Fibroblast of peridontal ligament (primary cell): ENCODE data around the gene BARX1.
A peak's percentile ranks its signal among the peaks of the same experiment; 100 is the strongest.
"Not testable (repeated sequence)": the region's sequence is repeated elsewhere in the genome, so short reads cannot be mapped to it uniquely, and the experiment has no call there.

Source experiments
- DNase-seq: peaks from one replicate; pipeline ENCODE4 v3.0.0-alpha.2; 2010; ENCODE audit errors: extremely low read depth

The BARX1 gene

DNA sequence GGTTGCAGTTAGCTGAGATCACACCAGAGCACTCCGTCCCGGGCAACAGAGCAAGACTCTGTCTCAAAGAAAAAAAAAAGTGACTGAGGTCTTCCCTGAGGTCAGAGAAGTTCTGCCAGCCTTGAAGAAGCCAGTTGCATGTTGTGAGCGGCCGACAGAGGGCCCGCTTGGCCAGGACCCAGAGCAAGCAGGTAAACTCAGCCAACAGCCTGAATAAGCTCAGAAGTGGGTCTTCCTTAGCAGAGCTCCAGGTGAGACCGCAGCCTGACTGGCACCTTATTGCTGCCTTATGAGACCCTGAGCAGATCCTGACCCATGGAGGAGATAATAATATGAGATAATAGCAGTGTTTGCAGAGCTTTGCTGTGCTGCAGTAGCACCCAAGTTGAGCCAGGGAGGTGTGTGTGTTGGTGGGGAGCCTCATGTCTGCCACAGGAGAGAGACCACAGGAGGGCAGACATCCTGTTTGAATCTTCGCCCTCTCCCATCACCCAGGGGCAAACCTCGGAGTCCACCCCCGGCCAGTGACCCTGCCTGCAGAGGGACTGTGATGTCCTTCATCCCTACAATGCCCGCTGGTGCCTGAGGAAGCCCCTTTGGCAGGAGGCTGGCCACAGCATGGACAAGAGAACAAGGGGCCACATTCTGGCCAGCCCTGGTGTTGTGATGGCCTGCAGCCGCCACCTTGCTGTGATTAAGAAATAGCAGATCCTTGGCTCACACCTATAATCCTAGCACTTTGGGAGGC is 10.8 kb upstream of the BARX1 start:
- DNase-seq = no peak

DNA sequence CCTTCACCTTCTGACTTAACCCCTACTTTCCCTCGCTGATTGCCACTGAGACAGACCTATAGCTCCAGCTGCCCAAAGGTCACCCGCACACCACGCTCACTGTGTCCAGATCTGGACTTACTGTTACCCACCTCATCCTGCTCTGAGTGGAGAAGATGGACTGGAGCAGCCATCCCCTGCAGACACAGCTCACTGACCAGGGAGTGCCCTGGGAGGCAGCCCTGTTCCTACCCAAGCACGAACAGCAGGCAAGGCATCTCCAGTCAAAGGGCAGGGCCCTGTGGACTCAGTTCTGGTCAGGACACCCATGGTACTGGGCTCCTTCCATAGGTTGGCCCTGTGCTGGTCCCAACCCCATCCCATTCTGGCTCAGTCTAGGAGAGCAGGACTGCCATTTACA is 9.5 kb upstream of the BARX1 start:
- no peak for DNase-seq

DNA sequence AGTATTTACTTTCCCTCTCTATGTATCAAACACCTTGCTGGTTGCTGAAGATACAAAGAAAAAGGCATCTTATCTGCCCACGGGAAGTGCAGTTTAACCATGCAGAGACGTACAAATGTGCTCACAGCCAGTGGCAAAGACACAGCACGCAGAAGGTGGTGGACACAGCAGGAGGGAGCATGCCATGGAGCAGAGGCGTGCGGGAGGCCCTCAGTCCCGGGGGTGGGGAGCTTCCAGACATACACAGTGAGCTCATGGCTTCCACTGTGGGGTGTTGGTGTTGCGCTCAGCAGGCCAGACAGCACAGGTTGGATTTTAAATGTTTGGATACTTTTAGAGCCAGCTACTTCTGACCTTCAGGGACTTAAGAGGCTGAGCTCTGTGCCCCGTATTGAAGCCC is 8.8 kb upstream of the BARX1 start:
- DNase-seq = no peak

DNA sequence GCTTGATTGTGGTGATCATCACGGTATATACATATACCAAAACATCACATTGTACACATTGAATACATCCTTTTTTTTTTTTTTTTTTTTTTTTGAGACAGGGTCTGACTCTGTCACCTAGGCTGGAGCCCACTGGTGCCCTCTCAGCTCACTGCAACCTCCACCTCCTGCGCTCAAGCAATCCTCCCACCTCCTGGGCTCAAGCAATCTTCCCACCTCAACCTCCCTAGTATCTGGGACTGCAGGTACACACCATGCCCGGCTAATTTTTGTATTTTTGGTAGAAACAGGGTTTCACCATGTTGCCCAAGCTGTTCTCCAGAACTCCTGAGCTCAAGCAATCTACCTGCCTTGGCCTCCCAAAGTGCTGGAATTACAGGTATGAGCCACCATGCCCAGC is 8.3 kb upstream of the BARX1 start:
- DNase-seq = not testable (repeated sequence)

GRCh38 chr9:93962561-93963440 is 7.6 kb upstream of the BARX1 start:
- peak; percentile 94 for DNase-seq

- peak; percentile 54 for DNase-seq
Observed at GRCh38 chr9:93962017-93962416, 6.9 kb upstream of the BARX1 start.

- DNase-seq = no peak
Observed at GRCh38 chr9:93960971-93961841, 6.1 kb upstream of the BARX1 start.

DNA sequence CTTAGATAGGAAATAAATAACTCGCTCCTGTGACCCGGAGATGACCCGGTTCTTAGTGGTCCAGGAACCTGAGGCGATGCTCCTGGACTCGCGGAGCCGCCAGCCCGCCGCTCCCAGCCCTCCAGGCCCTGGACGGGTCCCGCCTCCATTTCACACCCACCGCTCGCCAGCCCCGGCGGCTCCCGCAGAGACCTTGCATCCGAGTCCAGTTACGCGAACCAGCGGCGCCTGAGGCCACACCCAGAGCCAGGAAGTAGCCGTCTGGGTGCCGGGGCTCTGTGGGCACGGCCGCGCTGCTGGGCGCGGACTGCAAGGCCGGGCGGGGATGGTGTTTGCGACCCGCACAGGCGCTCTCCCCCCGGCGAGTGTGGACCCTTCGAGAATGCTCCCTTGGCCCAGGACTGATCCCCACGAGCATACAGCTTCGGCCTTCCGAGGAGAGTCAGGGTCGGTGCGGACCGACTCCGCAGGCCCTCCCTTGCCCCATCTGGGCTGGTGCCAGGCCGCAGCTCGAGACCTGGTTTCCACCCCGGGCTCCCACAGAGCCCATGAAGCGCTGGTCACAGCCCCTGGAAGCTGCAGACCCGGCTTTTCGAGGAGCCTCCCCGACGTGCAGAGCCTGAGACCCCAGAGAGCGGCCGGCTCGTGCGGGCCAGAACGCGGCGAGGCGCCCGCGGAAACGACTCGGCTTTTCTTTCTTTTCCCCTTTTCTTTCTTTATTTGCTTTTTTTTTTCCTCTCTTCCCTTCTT is 5.2 kb upstream of the BARX1 start:
- peak; percentile 53 for DNase-seq

DNA sequence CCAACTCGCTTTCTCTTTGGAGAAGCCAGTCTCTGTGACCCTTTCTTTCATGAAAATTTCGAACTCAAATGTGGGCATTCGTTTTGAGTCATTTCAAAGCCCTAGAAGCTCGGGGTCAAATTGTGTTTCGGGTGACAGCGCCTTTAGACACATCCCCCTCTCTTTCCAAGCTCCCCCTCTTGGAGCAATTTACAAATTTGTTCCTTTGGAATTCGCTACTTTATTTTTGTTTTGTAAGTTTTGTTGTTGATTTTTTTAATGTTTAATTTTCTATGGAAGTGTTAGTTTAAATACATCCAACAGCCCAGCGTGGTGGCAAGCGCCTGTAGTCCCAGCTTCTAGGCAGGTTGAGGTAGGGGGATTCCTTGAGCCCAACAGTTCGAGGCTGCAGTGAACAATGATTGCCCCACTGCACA is 4.6 kb upstream of the BARX1 start:
- peak; percentile 33 for DNase-seq

DNA sequence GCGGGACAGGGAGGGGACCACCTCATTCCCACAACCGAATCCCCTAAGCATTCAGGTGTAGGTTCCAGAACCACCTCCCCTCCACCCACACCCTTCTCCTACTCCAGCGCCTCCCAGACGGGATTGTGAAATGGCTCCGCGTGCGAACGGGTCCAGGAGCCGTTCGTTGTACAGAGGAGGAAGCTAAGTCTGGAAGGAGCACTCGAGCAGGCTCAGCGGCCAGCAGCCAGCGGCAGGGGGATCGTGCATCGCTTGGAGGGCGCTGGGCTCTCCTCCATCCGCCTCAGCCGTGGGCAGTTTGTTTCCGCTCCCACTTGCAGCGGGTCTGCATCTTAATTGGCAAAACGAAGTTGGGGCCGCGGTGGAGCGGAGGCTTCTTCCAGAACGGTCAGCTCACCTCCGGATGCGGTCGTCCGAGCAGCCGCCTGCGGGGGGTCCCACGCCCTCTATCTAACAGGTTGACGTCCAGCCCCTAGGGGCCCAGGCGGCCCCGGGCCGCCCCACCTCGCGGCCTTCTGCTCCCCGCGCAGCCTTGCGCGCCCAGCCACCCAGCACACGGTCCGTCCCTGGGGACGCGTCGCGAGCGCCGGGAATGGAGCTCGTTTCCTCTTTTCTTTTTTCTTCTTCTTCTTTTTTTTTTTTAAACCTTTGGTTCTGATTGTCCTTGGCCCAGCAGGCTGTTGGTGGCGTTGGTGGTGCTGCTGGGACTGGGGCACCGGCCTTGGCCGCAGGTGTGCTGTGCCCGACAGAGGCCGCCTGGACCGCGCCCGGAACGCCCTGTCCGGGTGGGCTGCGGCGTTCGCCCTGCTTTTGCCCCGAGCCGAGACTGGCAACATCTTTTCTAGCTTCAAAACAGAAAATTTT is 3.9 kb upstream of the BARX1 start:
- DNase-seq = peak; percentile 72

DNA sequence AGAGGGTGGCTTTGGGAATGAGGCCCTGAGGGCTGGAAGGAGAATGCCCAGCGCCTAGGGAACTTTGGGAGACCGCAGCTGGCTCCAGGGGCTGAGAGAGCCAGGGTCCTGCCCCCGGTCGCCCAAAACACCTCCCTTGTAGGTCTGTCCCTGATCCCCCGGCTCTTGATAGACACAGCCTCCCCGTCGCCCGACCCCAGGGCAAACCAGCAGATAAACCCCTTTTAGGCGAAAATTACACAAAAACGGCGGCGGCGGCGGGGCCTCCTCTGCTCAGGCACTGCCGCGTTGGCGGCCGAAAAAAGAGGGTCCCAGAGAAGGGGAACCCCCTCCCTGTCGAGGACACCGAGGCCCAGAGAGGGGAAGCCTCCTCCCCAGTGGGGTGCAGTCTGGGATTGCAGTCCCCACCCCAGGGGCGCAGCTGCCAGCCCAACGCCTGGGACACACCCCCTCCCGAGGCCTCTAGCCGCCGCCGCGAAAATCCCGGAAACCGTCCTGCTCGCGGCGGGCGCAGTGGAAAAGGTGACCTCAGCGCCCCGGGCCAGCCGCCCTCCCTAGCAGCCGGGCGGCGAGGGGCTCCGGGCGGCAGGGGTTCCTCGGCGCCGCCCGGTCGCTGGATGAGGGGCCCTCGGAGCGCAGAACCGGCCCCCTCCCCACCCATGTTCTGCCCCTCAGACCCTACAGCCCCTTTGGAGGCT is 3.1 kb upstream of the BARX1 start:
- peak; percentile 36 for DNase-seq

DNA sequence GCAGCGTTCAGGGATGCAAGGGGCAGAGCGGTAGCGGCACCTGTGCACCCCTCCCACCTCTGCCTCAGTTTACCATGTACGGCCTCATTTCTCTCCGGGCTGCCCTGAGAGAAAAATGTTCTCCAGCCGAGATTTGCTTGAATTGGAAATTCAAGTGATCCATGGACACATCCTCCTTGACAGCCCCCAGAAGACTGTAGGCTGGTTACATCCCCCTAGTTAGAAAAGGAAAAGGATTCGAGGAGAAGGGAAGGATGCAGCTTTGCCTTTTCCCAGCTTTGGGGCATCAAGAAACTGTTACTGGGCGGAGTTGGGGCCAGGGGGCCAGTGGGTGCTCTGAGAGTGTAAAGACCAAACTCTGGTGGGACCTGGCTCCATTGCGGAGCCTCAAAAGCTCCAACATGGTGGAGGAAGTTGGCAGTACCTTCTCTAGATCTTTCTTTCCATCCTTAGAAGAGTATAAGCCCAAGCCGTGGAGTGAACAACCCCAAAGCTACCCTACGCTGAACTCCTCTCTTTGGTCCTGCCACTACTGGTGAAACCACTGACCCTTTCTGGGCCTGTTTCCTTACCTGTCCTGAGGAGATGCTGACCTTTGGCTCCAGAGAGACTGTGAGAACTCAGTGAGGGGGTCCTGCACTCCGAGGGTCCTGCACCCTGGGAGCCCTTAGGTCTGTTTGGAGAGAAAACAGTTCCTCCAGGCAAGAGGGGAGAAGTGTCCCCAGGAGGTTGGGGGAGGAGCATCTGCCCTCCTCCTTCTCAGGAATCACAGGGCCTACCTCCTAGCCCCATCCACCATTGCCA is 1.0 kb upstream of the BARX1 start:
- DNase-seq = no peak

- DNase-seq = peak; percentile 38
Observed at GRCh38 chr9:93954434-93955061, 607 bp downstream of the BARX1 start.

GRCh38 chr9:93953496-93954433 is 1.4 kb downstream of the BARX1 start:
- DNase-seq = peak; percentile 62

- no peak for DNase-seq
Observed at GRCh38 chr9:93952784-93953495, 2.2 kb downstream of the BARX1 start.

GRCh38 chr9:93952119-93952783 is 2.9 kb downstream of the BARX1 start:
- no peak for DNase-seq
